Activated CD4-positive, alpha-beta T cell treated with anti-CD3 and anti-CD28 coated beads for 24 hours (primary cell): Measurements from ENCODE around the gene CEP128.

ENCODE experiments used
- DNase-seq, 2 donors: peaks; one replicate each; pipeline ENCODE4 v3.0.0-alpha.2; 2020; ENCODE audit warnings: low read depth in 2 of 2

The CEP128 gene

GRCh38 chr14:80545935-80546854 is 395.3 kb downstream of the CEP128 start:
- no peak for DNase-seq

- no peak for DNase-seq
Observed at GRCh38 chr14:80544366-80544765, 397.2 kb downstream of the CEP128 start.

GRCh38 chr14:80543211-80543610 is 398.3 kb downstream of the CEP128 start:
- no peak for DNase-seq

- no peak for DNase-seq
Observed at GRCh38 chr14:80538633-80539375, 402.7 kb downstream of the CEP128 start.

GRCh38 chr14:80537626-80538025 is 403.9 kb downstream of the CEP128 start:
- DNase-seq = no peak

GRCh38 chr14:80536456-80536855 is 405.1 kb downstream of the CEP128 start:
- no peak for DNase-seq

- no peak for DNase-seq
Observed at GRCh38 chr14:80535171-80535570, 406.4 kb downstream of the CEP128 start.

- DNase-seq = no peak
Observed at GRCh38 chr14:80523518-80524117, 417.9 kb downstream of the CEP128 start.

- DNase-seq = no peak
Observed at GRCh38 chr14:80522936-80523335, 418.6 kb downstream of the CEP128 start.

- DNase-seq = no peak
Observed at GRCh38 chr14:80522411-80522810, 419.1 kb downstream of the CEP128 start.

GRCh38 chr14:80521456-80521855 is 420.1 kb downstream of the CEP128 start:
- DNase-seq = no peak

- no peak for DNase-seq
Observed at GRCh38 chr14:80519002-80519401, 422.5 kb downstream of the CEP128 start.

- DNase-seq = no peak
Observed at GRCh38 chr14:80518173-80518572, 423.4 kb downstream of the CEP128 start.

- DNase-seq = no peak
Observed at GRCh38 chr14:80507292-80507869, 434.2 kb downstream of the CEP128 start.

GRCh38 chr14:80504781-80505180 is 436.8 kb downstream of the CEP128 start:
- DNase-seq = no peak

GRCh38 chr14:80498533-80498932 is 443.0 kb downstream of the CEP128 start:
- no peak for DNase-seq

GRCh38 chr14:80496090-80496489 is 445.4 kb downstream of the CEP128 start:
- DNase-seq = no peak

- no peak for DNase-seq
Observed at GRCh38 chr14:80494769-80495168, 446.8 kb downstream of the CEP128 start.

GRCh38 chr14:80493620-80494019 is 447.9 kb downstream of the CEP128 start:
- no peak for DNase-seq

- no peak for DNase-seq
Observed at GRCh38 chr14:80491650-80492049, 449.9 kb downstream of the CEP128 start.

GRCh38 chr14:80491131-80491530 is 450.4 kb downstream of the CEP128 start:
- DNase-seq = no peak

- DNase-seq = no peak
Observed at GRCh38 chr14:80489513-80489912, 452.0 kb downstream of the CEP128 start.
